ENCODE results near the gene KRT75.
"Not testable (repeated sequence)": the region's sequence is repeated elsewhere in the genome, so short reads cannot be mapped to it uniquely, and the experiment has no call there.

The KRT75 gene

DNA sequence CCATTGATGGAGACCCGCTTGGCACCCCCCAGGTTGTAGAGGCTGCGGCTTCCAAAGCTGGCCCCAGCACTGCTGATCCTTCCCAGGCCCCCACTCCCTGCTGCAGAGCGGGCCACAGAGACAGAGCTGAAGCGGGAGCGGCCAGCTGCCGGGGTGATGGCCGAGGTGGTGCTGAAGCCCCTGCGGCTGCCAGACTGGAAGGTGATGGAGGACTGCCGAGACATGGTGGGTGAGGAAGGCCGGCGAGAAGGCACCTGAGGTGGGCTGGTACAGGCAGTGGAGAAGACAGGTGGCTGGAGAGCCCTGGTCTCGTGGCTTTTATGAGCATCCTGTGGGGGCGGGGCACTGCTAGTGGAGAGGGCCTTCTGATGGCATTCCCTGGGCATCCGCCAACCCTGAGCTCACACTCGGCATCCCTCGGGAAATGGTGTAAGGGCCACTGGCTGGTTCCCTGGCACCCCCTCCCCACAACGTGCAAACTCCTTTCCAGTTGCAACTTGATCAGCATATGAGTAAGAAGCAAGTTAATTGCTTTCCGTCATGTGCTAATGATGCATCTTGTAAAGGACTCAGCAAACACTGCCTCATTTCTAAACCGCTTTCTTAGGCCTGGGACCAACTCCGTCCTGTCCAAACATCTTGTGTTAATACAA, at the start of gene KRT75:
KRT75 (minus strand) TSS at position 291 of the 653 bp plus-strand sequence; CDS start at position 224, 67 bp downstream.
- no peak for DNase-seq (ENCODE audit: low read depth)

DNA sequence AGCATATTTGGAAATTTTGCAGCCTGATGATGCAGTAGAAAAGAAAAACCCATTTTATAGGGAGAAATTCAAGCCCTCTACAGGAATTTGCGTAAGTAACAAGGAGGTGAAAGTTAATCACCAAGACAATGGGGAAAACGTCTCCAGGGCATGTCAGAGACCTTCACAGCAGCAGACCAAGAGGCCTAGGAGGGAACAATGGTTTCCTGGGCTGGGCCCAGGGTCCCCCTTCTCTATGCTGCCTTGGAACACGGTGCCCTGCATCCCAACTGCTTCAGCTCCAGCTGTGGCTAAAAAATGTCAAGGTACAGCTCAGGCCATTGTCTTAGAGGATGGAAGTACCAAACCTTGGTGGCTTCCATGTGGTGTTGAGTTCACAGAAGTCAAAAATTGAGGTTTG, 45.9 kb upstream of the KRT75 start:
- DNase-seq (ENCODE audit: low read depth), result no peak

DNA sequence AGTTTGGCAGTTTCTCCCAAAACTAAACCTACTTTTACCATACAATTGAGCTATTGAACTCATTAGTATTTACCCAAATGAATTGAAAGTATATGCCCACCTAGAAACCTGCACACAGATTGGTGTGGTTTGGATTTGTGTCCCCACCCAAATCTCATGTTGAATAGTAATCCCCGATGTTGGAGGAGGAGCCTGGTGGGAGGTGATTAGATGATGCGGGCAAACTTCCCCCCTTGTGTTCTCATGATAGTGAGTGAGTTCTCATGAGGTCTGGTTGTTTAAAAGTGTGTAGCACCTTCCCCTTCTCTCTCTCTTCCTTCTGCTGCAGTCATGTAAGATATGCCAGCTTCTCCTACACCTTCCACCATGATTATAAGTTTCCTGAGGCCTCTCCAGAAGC, 43.5 kb upstream of the KRT75 start:
- DNase-seq (ENCODE audit: low read depth), result no peak

DNA sequence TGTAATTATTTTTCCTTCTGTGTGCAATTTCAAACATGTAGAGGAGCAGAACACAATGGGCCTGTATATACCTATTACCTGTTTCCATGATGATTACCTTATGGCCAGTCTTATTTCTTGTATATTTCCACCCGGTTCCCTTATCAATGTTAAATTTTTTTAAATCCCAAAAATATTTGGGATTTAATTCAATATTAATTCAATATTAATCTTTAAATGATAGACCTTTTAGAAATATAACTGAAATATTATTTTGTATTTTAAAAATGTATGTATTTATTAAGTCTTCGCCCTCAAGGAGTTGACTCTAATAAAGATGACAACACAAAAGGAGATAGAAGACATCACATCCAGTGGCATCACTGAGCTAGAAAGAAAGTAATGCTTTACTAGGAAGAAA, 40.0 kb upstream of the KRT75 start:
- no peak for DNase-seq (ENCODE audit: low read depth)

DNA sequence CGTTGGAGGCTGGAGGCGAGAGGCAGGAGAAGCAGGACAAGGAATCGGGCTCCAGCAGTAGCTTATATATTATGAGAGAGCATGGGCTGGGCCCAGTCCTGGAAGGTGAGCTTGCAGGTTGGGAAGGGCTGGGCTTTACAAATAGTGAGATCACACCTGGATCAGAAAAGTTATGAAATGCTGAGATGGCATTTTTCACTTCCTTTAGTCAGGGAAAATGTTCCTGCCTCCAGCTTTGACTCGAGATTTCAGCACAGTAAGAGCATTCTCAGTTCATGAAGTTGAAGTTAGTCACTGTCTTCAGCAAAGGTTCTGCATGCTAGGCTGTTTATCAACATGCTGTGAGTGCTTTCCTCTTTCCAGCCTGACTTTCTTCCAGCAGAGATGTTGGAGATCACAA, 39.6 kb upstream of the KRT75 start, which contains the start of gene KRT6C:
KRT6C (minus strand) TSS at position 38 of the 400 bp plus-strand sequence. CDS start 68 bp downstream, outside the sequence.
- no peak for DNase-seq (ENCODE audit: low read depth)

DNA sequence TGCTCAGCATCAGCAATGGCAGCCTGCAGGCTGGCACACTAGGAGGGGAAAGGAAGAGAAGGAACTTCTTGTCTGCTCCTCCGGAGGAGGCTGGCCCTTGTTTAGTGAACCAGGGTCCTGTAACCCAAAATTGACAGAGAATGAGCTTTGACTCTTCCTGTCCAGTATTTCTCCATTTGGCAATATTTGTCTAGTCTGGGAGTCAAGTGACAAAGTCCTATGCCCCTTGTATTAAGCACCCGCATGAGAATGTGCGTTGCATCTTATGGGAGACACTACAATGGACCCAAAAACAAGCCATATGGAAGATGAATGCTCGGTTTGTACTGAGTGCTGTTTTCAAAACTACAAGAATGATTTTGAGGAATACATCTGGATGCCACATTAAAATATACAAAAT, 35.7 kb upstream of the KRT75 start:
- no peak for DNase-seq (ENCODE audit: low read depth)

DNA sequence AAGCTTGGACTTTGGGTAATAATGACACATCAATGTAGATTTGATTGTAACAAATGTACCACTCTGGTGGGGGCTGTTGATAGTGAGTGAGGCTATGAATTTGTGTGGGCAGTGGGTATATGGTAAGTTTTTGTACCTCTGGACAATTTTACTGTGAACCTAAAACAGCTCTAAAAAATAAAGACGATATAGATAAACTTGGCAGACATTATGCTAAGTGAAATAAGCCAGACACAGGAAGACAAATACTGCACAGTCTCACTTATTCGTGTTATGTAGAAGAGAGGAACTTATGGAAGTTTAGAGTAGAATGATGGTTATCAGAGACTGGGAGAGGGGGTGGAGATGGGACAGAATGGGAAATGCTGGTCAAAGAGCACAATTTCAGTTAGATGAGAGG, 30.7 kb upstream of the KRT75 start:
- no peak for DNase-seq (ENCODE audit: low read depth)

DNA sequence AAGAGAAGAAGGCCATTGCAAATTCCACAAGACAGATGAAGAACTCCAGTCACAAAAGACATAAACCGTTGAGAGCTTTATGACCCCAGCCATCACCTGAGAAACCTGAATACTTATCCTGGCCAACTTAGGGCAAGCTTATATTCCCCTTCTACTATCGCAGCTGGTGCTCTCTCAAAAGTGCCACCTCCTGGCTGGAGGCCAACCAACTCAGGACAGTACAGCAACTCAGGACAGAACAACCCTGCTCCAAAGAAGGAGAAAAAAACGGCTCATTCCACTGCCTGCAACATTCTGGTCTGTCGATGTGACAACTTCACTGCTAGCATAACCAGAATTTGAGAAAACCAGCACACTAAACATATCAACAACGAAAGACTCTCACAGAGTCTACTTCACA, 27.5 kb upstream of the KRT75 start:
- no peak for DNase-seq (ENCODE audit: low read depth)

DNA sequence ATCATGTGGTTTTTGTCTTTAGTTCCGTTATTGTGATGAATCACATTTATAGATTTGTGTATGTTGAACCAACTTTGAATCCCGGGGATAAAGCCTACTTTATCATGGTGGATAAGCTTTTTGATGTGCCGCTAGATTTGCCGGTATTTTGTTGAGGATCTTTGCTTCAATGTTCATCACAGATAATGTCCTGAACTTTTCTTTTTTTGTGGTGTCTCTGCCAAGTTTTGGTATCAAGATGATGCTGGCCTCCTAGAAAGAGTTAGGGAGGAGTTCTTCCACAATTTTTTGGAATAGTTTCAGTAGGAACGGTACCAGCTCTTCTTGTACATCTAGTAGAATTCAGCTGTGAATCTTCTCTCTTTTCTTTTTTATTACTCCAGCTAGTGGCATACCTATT, 24.7 kb upstream of the KRT75 start:
- DNase-seq (ENCODE audit: low read depth), result no peak

DNA sequence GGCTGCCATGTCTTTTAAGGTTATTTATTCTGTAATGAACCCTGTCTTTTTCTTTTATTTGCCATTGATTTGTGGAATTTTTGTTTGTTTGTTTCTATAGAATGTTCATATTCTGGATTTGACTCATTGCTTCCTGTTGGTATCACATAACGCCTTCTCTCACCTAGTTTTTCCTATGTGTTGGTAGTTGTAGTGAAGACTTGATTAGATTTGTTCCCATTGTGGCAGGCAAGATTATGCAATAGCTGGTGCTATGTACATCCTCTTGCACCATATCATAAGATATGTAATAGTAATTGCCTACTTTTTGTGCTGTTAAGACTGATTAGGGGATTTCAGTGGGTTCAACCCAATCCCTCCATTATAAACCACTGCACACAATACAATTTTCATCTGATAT, 21.6 kb upstream of the KRT75 start:
- DNase-seq (ENCODE audit: low read depth), result no peak

DNA sequence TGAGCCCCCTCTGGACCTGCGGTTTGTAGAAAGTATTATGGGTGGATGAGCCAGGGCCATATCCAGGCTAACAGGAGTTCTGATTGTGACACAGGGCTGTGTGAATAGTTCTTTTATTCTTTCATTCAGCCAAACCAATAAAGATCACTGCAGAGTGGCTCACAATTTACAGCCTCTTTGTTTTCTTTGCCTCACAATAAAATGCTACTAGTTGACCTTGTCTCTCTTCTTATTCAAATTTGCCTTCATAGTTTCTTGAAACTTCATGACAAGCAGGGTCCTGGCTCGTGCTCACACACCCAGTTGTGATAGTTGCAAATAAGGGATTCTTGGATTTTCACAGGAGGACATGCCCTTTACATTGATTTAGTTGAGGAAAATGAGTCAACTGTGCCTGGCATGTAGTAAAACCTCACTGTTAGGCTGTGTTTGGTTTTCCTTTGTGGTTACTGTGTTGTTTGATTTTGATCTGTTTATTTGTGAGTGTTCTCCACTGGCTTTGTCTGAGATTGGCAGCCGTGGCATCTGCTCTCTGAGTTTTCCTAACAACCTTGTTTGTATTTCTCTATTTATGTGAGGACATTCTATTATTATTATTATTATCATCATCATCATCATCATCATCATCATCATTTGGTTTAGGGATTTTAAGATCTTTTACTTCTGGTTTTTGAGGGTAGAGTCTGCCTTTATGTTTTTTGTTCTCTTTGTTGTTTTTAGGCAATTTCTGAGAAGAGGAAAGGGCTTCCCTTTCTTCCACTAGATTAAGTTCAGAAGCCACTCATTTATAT, 20.4 kb upstream of the KRT75 start:
- DNase-seq (ENCODE audit: low read depth), result no peak

DNA sequence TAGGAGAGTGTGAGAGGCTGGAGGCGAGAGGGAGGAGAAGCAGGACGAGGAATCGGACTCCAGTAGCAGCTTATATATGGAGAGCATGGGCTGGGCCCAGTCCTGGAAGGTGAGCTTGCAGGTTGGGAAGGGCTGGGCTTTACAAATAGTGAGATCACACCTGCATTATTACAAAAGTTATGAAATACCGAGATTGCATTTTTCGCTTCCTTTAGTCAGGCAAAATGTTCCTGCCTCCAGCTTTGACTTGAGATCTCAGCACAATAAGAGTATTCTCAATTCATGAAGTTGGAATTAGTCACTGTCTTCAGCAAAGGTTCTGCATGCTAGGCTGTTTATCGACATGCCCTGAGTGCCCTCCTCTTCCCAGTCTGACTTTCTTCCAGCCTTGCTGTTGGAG, 17.9 kb upstream of the KRT75 start, which contains the start of gene KRT6B:
KRT6B (minus strand) TSS at position 46 of the 400 bp plus-strand sequence. CDS start 68 bp downstream, outside the sequence.
- no peak for DNase-seq (ENCODE audit: low read depth)

DNA sequence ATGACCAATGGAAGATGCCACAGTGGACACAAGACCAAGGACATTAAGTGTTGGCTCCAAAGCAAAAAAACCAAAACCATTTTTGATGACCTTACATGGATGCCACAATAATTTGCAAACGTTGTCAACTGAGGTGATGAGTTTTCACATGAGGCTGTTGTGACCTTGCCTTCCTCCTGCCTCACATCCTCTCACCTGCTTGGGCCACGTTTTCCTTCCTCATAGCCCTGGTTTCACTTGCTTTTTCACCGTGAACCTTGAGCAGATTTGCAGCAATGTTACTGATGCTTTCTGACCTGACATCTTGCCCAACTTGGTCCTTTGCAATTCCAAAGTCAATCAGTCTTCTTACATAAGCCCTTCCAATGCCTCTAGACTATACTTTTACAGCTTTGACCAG, 14.1 kb upstream of the KRT75 start:
- DNase-seq (ENCODE audit: low read depth), result no peak

DNA sequence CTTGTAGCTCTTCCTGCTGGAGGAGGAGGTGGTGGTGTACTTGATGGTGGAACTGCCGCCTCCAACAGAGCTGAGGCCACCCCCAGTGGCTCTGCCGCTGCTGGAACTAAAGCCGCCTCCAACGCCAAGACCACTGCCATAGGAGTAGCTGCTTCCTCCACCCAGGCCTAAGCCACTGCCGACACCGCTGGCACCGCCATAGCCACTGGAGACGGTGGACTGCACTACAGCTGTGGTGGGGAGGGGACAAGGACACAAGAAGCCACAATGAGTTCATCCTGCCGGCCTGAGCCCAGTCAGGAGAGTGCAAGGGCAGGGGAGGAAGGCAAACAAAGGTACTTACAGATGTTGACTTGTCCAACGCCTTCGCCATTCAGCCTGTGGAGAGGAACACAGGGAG, 13.0 kb upstream of the KRT75 start:
- DNase-seq (ENCODE audit: low read depth), result not testable (repeated sequence)

DNA sequence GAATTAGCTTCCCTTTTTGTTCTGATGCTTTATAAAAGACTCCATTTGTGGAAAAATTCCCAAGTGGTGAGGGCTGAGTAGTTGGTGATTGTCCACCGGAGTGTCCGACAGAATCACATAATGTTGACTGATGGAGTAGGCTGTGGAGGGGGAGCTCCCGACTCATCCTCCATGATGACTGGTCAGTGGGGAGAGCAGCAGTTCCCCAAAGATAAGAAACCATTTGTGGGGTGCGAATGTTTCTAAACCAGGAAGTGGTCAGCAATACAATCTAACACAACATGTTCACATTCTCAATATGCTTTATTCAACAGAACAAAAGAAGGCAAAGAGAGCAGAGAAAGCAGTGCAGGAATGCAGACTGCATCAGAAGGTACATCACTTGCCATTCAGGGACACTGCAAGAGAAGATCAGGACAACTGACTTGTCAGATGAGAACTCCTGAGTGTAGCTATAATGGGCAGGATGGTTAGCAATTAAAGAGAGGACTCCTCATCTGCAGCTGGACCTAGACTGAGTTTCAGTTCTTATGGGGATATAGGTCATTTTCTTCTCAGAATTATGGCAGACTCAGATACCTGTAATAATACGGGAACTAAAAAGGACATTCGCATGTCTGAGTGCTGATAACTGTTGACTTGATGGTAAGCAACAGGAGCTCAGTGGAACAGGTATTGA, 12.3 kb upstream of the KRT75 start:
- DNase-seq (ENCODE audit: low read depth), result no peak

DNA sequence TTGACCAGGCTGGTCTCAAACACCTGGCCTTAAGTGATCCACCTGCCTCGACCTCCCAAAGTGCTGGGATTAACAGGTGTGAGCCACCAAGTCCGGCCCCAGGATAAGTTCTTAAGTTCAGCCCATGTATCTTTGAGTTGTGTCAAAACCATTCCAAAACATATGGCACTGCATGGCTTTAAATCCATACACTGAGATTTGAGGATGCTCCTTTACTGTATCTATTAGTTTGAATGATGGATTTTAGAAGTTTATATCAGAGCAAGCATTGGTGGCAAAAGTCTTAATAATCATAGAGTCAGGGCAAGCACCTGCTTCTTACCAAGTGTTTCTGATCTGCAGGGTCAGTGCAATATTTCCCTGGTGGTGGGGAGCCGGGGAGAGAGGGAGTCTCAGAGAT, 11.7 kb upstream of the KRT75 start:
- no peak for DNase-seq (ENCODE audit: low read depth)

DNA sequence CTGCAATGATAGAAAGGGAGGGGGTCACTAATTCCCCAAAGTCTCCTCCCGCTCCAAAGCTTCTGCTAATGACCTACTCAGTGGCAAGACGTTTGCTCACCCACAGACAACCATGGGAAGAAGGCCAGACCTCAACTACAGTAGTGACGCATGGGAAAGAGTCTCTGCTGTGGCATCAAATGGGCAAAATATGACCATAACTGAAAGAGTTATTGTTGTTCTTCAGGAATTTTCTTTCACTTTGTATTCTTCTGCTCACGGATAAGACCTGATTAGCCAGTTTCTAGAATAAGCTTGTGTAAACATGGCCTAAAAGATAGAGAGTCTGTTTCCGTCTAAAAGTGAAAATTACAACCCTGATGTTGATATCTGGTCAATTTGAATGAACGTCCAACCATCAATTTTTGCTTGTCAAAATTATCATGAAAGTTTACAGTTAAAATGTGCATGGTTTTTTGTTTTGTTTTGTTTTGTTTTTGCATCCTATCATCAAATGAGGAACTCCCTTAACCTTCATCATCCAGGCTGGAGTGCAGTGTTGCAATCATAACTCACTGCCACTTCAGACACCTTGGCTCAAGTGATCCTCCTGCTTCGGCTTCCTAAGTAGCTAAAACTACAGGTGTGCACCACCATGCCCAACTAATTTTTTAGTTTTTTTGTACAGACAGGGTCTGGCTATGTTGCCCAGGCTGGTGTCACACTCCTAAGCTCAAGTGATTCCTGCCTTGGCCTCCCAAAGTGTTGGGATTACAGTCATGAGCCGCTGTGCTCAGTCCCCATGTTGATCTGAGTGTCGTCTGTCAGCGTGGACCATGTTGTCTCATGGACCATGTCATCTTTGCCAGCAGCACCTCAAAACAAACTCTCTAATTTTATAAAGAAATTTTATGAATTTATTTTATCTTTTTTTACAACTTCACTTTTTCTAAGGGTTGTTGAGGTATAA, 10.8 kb upstream of the KRT75 start:
- DNase-seq (ENCODE audit: low read depth), result no peak

DNA sequence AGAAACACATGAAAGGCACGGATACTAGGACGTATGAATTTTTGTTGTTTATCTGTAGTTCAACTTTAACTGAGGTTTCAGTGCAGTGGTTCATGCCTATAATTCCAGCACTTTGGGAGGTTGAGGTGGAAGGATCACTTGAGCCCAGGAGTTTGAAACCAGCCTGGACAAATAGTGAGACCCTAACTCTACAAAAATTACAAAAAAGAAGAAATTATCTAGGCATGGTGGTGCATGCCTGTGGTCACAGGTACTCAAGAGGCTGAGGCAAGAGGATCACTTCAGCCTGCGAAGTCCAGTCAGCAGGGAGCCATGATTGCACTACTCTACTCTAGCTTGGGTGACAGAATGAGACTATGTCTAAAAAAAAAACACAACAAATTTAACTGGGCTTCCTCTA, 9.8 kb upstream of the KRT75 start:
- no peak for DNase-seq (ENCODE audit: low read depth)

DNA sequence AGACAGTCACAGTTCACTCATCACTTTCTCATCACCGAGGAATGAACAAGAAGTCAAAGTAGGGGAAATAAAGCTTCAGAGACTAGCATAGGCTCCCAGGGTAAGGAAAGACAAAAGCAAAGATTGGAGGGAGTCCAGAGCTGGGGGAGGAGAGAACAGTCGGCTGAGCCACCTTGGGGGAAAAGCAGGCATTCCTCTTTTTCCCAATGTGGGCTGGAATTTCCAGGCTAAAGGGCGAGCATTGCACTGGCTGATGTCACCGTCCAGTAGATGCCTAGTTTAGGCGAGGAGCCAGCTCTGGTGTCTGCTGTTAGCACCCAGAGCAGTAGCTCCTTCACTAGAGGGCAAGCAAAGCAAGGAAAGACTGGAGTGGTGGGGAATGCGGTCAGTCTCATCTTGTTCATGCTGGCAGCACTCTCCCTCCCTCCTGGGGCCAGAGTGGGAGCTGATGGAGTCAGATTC, 8.5 kb upstream of the KRT75 start:
- DNase-seq (ENCODE audit: low read depth), result no peak

DNA sequence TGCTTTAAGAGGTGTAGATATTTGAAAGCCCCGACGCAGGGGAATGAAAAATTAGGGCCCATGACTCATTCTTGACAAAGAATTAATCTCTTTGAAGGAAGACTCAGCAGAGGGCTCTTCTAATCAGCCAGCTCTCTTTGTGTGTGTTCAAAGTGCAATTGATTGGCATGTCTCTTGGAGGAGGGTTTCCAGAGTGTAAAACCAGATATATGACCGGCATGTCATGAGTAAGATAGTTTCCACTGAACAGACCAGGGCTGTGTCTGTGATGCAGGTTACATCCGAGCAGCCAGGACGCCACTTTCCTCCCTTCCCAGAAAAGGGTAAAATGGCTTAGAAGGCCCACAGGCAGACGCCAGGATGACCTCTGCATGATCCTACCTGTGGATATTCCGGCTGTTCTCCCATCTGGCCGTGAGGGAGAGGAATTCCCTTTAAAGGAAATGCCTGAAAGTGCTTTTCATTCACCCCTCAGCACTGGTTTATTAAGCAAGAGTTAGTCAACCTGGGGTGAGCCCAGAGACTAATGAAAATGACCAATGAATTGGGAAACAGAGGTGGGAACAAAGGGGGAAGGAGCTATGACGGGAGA, 7.2 kb upstream of the KRT75 start:
- no peak for DNase-seq (ENCODE audit: low read depth)

DNA sequence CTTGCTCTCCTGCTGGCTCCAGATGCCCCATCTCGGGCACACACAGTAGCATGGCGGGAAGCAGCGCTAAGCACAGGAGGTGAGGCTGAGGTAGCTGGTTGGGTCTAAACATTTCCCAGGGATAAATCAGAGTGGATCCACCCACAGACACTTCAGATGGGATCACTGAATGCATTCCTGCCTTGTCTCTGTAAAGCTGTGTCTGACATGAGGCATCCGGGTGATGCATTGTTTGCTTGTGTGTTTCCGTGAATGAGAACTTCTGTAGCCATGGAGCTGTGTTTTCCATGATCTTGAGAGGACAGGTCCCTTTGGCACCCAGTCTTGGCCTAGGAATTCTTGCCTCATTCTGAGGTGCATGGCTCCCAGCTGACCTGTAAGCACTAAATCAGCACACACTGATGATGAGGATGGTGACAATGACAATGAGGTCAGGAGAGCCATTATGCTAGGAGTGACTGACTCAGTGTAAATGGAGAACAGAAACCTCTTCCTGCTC, 6.7 kb upstream of the KRT75 start:
- no peak for DNase-seq (ENCODE audit: low read depth)

All from stimulated activated CD8-positive, alpha-beta memory T cell treated with anti-CD3 and anti-CD28 coated beads, Interleukin-15, amount 100 ng/mL, for 1 hour (primary cell).